ENCODE results near the gene NXF1.
A peak's percentile ranks its signal among the peaks of the same experiment; 100 is the strongest.
"Not testable (repeated sequence)": the region's sequence is repeated elsewhere in the genome, so short reads cannot be mapped to it uniquely, and the experiment has no call there.

The NXF1 gene

DNA sequence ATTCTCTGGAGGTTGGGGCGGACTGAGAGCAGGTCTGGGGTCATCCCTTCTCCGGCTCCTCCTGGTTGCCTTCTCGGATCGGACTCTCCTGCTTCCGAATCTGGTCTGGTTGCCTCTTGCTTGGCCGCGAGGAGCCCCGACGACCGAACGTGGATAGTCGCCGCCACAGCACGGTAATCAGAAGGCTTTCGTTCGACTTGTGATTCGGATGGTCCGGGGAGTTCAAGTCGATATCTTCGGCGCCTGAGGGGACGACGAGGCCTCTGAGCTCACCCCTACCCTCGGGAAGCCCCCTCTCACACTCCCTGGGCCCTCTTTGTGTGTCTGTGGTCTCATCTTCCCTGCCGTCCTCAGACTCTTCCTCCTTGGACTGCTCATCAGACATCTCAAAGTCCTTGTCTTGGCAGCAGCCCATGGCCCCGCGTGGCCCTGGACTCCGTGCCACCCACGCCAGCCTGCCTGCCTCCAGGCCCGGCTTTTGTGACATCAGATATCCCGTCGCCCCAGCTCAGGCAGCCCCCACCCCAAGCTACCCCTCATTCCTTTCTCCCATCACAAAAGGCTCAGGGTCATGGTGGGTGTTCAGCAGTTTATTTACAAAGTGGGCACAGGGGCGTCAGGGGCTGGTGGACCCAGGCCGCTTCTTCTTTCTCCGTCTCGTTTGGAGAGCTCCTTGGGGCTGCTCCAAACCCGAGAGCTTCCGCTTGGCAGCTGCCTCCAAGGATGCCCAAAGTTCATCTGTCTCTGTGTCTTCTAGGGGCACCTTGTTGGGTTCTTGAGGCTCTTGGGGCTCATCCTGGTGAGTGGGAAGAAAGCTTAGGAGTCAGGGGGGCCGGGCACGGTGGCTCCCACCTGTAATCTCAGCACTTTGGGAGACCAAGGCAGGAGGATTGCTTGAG lies 27.3 kb upstream of the NXF1 start, which contains the start of gene TEX54:
TSS of gene TEX54 (minus strand) at position 506 of the 899 bp plus-strand sequence.
- DNase-seq (ENCODE audit: low spot score) = no peak

DNA sequence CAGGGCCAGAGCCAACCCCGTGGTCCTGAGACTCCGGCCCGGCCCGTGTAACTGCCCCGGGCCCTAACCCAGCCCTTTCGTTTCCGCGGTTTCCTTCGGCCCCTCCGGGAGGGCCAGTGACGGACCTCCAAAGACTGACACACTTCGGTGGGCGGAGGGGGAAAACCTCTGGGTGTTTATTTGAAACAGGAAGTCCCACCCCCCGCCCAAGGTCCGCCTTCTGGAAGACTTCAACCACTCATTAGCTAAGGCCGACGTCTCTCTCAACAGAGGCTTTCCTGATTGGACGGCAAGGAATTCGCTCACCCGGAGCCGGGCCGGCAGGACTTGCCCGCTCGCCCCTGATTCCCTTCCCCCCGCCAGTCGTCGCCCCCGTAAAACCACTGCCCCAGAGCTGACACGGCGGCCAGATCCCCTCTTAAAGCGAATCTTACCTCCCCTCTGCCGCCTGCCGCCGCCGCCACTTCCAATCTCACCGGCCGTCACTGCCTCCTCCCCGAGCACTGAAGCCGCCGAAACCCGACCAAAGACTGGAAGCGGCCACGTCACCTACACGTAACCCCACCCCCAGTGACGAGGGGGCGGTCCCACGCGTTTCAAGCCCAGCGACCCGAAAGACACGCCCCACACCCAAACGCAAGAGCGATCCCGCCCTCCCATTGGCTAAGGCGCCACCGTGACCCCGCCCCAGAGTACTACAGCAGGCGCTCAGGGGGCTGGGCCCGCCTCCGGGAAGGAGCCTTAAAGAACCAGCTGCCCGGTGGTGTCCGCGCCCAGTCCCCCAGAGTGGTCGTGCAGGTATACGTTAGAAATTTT lies 26.5 kb upstream of the NXF1 start, which contains the start of gene STX5:
TSS of gene STX5 (minus strand) at position 532 of the 816 bp plus-strand sequence. CDS start 808 bp downstream, outside the sequence.
- peak; percentile 99 for DNase-seq (ENCODE audit: low spot score)

DNA sequence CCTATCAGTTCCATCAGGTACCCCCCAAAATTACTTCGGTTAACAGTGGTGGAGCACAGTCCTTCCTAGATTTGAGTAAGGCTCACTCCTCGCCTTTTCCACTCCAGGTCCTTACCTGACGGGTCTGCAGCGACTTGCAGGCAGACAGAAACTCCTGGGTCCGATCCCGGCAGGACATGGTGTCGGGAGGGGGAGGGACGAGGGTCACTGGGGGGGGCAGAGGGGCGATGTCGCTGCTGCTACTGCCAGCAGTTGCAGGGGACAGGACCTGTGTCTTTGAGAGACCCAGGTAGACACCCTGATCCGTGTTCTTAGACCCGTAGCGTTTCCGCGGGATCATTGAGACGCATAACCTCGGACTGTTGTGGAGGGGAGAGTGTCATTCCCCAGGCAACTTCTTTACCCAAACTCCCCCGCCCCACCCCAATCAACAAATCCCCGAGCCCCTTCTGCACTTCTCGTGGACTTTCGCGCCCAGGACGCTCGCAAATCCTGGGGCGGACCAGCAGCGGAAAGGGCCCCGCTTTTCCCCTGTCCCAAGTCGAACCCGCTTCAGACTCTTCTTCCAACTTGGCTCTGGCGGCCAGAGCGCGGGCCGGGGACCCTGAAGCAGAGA lies 25.8 kb upstream of the NXF1 start:
- no peak for DNase-seq (ENCODE audit: low spot score)

DNA sequence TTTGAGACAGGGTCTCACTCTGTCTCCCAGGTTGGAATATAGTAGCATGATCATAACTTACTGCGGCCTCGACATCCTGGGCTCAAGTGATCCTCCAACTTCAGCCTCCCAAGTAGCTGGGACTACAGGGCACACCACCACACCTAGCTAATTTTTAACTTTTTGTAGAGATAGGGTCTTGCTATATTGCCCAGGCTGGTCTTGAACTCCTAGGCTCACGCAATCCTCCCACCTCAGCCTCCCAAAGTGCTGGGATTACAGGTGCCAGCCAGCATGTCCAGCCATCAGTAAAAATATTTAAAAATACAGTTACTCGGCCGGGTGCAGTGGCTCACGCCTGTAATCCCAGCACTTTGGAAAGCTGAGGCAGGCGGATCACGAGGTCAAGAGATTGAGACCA lies 22.9 kb upstream of the NXF1 start:
- DNase-seq (ENCODE audit: low spot score) = not testable (repeated sequence)

DNA sequence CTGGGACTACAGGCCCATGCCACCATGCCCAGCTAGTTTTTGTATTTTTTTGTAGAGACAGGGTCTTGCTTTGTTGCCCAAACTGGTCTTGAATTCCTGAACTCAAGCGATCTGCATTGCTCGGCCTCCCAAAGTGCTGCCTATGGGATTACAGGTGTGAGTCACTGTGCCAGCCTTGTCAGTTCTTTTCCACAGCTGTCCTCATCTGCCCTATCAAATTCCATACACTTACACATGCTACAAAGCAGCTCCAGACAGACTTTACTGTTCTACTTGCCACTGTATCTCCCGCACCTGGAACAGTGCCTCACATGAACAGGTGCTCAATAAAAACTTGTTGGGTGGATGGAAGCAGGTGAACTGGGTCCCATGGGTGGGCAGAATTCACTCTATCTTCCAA lies 18.4 kb upstream of the NXF1 start:
- DNase-seq (ENCODE audit: low spot score) = no peak

DNA sequence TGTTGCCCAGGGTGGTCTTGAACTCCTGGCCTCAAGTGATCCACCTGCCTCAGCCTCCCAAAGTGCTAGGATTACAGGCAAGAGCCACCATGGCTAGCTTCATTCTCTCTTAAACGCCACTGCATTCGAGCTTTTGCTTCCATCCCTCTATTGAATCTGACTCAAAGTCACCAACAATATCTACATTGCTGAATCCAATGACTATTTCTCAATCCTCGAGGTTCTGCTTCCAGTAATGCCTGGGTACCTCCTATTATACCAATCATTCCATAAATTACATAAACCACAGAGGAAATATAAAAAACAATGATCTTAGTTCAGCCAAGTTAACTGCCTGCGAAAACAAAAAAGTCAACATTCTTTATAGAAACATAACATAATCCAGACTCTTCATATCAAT lies 11.9 kb upstream of the NXF1 start:
- DNase-seq (ENCODE audit: low spot score) = no peak

DNA sequence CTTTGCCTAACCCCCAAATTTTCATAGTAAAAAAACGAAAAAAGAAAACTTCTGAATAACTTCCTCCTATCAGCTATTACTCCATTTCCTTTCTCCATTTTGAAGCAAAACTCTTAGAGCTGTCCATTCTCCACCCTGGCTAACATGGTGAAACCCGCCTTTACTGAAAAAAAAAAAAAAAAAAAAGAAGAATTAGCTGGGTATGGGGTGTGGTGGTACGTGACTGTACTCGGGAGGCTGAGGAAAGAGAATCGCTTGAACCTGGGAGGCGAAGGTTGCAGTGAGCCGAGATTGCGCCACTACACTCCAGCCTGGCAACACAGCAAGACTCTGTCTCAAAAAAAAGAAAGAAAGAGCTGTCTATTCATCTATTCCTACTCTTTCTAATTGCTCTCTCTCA lies 11.3 kb upstream of the NXF1 start:
- no peak for DNase-seq (ENCODE audit: low spot score)

DNA sequence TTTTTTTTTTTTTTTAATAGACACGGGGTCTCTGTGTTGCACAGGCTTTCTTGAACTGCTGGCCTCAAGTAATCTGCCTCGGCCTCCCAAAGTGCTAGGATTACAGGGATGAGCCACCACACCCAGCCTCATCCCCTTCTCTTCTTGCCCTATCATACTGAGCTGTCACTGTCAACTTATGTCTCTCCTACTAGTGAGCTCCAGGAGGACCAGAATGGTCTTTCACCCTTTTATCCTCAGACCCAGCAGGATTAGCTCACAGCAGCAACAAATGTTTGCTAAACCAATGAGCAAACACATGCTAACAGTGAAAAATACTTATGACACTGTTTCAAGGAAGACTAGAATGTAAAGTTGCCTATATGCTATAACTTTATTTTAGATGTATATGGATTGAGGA lies 6.4 kb upstream of the NXF1 start:
- no peak for DNase-seq (ENCODE audit: low spot score)

DNA sequence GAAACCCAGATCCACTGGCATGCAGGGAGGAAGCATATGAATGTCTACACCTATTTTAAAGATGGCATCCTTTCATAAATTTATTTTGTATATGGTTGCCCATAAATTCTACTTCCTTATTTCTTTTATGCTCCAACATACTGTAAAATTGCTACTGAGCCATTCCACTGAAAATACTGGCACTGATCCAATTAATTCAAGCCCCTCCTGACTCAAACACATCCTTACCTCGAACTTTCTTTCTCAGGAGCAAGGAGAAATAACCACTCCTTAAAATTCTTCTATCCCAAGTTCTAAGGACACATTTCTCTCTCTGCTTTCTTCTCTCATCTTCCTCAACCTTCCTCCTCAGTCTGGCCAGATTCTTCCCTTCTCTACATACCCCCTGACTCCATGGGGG lies 5.5 kb upstream of the NXF1 start:
- DNase-seq (ENCODE audit: low spot score) = no peak

DNA sequence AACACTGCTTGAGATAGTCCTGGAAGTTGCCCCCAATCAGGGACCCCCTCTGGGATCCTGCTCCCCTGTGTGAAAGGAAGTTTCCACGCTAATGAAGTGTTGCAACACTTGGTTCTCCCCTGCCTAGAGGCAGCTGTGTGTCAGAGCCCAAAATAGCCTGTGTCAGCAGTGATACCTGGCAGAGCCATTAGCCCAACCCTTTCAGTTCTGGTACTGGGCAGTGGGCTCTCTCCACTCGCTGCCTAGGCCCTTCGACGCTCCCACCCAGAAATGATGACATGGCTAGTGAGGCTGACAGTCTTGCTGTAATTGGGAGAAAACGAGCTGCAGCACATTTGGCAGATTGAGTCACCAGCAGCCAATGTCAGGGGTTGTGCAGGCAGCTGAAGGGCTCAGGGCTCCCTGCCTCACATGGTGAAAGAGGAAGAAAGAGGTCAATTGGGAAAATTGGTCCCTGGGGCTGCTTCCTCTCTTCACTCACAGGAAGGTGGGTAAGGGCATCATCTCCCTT lies 1.4 kb upstream of the NXF1 start:
- DNase-seq (ENCODE audit: low spot score) = no peak

DNA sequence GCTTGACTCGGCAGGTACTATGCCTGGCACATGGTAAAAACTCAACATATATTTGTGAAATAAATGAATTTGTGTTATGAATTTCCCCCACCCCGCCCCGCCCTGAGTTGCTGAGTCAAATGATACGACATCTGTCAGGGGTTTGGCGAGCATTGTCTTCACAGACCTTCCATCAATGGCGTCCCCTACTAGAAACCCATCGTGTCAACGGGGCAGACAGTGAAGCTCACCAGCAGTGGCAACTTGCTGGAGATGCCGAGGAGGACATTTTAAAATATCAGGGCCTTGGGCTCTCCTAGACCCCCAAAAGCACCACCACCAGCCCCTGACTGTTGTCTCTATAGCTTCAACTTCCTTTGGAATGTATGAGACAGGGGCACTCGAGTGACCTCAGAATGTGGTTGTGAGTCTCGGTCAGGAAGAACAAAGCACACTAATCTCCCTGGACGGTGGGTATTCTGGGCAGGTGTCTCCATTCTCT lies 761 bp upstream of the NXF1 start:
- no peak for DNase-seq (ENCODE audit: low spot score)

DNA sequence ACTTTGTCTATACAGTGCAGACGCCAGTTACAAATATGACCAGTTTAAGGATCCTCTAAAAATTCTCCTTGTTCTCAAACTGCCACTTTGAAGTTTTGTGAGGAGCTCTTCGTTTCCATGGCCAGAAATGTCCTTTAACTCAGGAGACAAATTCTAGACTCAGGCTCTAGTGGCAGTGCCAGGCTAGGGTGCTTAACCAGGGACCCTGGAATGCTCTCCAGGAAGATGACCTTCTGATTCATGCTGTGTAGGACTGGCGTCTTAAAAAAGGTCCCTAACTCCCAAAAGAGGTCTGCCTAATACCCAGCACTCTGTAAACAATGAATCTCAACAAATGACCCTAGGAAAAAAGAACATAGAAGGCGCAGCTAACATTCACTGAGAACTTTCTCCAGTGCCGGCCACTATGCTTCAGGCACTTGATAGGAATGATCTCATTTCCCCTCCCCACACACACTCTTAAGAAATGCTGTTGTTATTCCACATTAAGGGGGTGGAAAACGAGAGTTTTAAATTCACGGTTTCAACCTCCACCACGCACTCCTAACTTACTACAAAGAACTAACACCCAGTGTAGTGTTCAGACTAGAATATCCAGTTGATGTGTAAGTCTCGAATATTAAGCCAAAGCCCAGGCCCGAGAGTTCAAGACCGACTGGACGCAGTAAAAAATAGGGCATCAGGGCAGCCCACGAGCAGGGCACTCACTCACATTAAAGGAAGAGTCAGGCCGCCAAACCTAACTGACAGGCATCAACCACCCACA lies 747 bp downstream of the NXF1 start:
- no peak for DNase-seq (ENCODE audit: low spot score)

DNA sequence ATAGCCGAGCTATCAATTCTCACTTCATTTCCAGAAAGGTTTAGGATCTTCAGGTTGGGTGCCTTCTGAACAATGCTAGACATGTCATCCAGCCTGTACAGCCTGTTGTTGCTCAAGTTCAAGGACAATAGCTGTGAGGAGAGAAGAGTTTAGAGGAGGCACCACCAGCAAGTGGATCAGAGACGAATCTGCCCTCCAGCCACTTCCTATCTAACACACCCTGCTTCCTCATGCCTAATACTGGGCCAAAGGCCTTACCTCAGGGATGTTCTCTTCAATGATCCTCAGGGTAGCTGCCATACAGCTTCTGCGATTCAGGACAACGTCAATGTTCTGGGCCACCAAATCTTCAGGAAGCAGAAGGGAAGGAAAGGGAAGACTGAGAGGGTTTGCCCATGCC lies 4.2 kb downstream of the NXF1 start:
- no peak for DNase-seq (ENCODE audit: low spot score)

DNA sequence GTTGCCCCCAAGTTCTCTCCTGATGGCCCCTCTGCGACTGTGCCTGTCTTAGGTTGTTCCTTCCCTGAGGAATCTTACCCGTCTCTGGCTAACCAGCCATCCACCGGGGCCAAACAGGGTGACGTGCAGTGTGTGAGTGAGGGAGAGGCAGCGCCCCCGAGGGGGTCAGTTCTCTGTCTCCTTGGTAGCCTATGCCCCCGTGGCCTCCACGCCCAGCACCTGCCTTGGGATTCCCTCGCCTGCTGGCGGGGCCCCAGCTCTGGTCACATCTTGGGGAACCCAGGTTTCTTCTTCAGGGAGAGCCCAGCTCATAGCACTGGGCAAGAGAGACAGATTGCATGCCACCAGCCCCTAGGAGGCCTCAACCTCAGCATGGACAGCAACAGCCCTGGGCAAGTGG lies 5.8 kb downstream of the NXF1 start:
- no peak for DNase-seq (ENCODE audit: low spot score)

DNA sequence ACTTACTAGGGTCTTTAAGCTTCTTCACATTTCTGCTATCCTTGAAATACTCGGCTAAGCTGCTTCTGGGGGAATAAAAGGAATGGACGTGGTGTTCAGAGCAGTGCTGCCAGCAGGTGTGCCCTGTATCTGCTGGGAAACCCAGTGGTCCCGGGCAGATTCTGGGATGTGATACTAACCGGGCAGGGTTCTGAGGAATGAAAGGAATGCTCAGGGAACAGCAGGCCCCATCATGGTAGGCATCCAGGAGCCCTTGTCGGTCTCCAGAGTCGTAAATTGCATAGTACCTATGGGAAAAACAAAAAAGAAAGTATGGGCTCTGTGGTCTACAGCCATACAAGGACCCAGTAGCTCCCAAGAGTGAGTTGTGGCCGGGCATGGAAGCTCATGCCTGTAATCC lies 9.0 kb downstream of the NXF1 start:
- DNase-seq (ENCODE audit: low spot score) = no peak

DNA sequence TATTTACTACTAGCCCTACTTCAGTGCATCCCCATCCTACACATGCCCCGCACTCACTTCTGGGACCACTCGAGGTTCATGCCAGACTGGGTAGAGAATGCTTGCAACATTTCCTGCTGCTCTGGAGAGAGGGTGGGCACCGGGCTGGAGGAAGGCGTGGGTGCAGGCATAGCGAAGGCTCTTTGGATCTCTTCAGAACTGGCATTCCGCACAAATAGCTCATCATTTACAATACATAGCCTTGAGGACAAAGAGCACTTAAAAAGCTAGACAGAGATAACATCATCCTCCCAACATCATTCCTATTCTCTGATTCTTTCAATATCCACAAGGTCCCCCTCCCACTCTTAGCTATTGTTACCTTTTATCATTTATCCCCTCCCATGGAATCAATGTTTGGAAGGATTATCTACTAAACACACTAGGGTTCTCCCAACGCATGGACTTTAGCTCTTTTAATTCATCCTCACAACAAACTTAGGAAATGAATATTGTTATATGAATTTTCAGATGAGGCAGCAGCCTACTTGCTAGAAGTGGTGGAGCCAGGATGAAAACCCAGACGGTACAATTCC lies 11.0 kb downstream of the NXF1 start:
- no peak for DNase-seq (ENCODE audit: low spot score)

DNA sequence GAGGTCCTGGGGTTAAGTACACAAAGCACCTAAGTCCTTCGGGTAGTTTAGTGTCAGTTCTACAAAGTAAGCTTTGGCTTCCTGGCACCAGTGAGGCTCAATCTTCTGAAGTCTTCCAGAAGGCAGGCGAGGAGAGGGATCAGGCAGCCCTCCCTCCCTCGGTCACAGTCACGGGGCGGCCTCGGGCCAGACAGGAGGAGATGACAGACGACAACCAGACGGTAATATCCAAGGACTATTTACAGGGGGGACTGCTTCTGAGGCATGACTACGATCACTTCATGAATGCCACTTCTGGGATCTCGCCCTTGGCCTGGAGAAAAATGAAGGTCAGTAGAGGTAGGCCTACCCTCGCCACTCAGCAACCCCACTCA lies 13.1 kb downstream of the NXF1 start:
- no peak for DNase-seq (ENCODE audit: low spot score)

DNA sequence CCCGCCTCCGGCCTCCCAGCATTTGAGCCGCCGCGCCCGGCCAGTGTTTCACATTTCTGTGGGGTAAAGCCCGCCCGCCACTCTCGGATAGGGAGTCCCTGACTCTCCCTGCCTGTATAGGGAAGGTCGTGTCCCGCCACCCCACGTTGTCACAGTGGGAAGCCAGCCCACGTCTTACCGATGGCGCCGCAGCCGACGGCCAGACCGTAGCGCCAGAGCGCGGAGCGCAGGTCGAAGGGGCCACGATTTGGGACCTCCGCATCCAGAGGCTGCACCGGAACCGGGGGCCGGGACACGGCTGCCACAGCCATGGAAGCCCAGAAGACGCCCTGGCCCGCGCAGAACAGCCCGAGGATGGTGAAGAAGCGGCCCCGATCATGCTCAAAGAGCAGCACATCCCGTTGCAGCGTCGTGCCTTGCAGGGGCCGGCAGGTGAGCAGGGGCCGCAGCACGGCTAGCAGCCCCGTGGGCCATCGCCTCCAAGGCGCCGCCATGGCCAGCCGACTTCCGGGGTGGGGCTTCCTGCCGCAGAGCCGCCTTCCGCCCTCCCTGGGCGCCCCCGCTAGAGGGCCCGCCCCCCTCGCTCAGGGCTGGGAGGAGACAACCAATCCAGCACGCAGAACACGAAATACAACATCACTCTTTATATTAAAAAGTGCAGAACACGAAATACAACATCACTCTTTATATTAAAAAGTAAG lies 13.6 kb downstream of the NXF1 start, which contains the start of gene TMEM223:
TSS of gene TMEM223 (minus strand) at position 506 of the 701 bp plus-strand sequence. CDS start at position 494, 12 bp downstream.
- DNase-seq (ENCODE audit: low spot score) = peak; percentile 89

DNA sequence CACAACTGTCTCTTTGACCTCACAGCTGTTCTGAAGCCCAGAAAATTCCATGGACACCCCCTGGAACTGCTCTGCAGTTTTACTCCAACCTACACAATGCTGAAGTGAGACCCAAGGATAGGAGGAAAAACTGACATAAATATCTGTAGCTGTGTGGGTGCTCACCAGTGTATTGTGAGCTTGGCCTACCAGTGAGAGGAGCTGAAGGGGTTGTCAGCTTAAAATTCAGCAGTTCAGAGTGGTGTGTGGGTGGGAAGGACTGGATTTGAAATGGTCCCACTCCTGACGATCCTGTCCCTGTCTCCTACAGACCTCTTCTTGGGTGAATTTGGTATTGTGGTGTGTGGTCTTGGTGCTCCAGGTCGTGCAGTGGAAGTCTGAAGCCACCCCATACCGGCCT lies 15.7 kb downstream of the NXF1 start:
- no peak for DNase-seq (ENCODE audit: low spot score)

DNA sequence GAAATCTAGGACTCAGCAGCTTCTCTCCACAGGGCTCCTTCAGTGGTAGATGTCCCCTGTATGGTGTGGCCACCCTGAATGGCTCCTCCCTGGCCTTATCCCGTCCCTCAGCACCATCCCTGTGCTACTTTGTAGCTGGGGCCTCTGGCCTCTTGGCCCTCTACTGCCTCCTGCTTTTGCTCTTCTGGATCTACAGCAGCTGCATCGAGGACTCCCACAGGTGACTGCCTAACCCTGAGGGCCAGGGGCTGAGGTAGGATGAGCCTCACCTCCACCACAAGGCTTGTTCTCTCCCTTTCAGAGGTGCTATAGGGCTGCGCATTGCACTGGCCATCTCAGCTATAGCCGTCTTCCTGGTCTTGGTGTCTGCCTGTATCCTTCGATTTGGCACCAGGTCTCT lies 16.2 kb downstream of the NXF1 start:
- no peak for DNase-seq (ENCODE audit: low spot score)

All from putamen (tissue), 1 donor.